H1 (cell line): Measurements from ENCODE around the gene ZBTB16. TPM values are rescaled to one million over a fixed set of nuclear protein-coding genes. Genes with fewer than 3 reads are reported as not detected.

ENCODE experiments used
- CHD7 ChIP-seq: fragments of 300-600 bp; sonication (generic); IDR thresholded peaks from 2 replicates; pipeline ENCODE4 v1.7.1; 2012; ENCODE audit warnings: low read length, moderate library complexity, mild to moderate bottlenecking, inconsistent platforms; ENCODE audit not compliant: insufficient replicate concordance
- GTF2F1 ChIP-seq: IDR thresholded peaks from 2 replicates; pipeline ENCODE4 v1.6.1; 2012; ENCODE audit warnings: low read depth, low read length, improper control_type of control experiment, borderline replicate concordance
- polyA plus RNA-seq, 7 experiments: library from polyadenylated mRNA; depleted of rRNA in 3 of 7; stranded (reverse) in 5 of 7; unstranded in 2 of 7; fragments of >200 nt in 5 of 7; fragments of 200-250 nt in 2 of 7; gene quantifications; 1 replicate in 5 of 7; 2 replicates in 1 of 7; 4 replicates in 1 of 7; pipeline versions ENCODE4 v1.2.1 to v1.2.3, GENCODE V29; 2011 to 2013; ENCODE audit warnings: missing spikeins in 2 of 7, mixed read lengths in 2 of 7
- total RNA-seq: library from RNA; stranded (reverse); fragmentation: NEBNext Ultra II Directional; extraction: Animal tissue kit (Norgen Biotek cat#: 25700); gene quantifications from 2 replicates; pipeline ENCODE4 v1.2.1, GENCODE V29; 2021

ZBTB16 gene
- total and polyA plus RNA-seq, 2 of the 8 experiments (the other 6 are each of a cell fraction or from before 2014, with no cell fraction given): 0.12 to 0.61 TPM

- TF ChIP-seq CHD7 (no peak), GTF2F1 (no peak)
Measured at GRCh38 chr11:114183044-114183511, 123.6 kb downstream of the ZBTB16 start (continued).
